Right lobe of liver (tissue), 6 donors: ENCODE measurements around the gene SYNGR2. TPM values are rescaled to one million over a fixed set of nuclear protein-coding genes. Genes with fewer than 3 reads are reported as not detected.

Source experiments
- ATAC-seq, 4 donors: fragments of 200-7000 bp; cut with Tn5 transposase; one replicate each; pipeline ENCODE4 v1.9.1; 2020; ENCODE audit warnings: mild to moderate bottlenecking in 4 of 4, moderate library complexity in 4 of 4
- DNase-seq, 3 donors: peaks; one replicate each; pipeline ENCODE4 v3.0.0-alpha.2; 2020
- H3K27ac ChIP-seq, 3 donors: fragments of 200-600 bp; one replicate each; pipeline ENCODE4 v1.8.0; 2022
- H3K27me3 ChIP-seq, 2 donors: fragments of 200-600 bp; one replicate each; pipeline ENCODE4 v1.8.0; 2022
- H3K36me3 ChIP-seq, 4 donors: fragments of 200-600 bp; sonication (generic) in 1 of 4; one replicate each; pipeline versions ENCODE4 v1.5.1 to v1.8.0; 2017 to 2022; ENCODE audit warnings: control low read depth in 1 of 4
- H3K4me1 ChIP-seq, 4 donors: fragments of 200-600 bp; sonication (generic) in 1 of 4; one replicate each; pipeline versions ENCODE4 v1.5.1 to v1.8.0; 2017 to 2022; ENCODE audit warnings: control low read depth in 1 of 4
- H3K4me3 ChIP-seq, 3 donors: fragments of 200-600 bp; one replicate each; pipeline ENCODE4 v1.8.0; 2022
- H3K9me3 ChIP-seq, 4 donors: fragments of 200-600 bp; sonication (generic) in 1 of 4; one replicate each; pipeline versions ENCODE4 v1.5.1 to v1.8.0; 2017 to 2022; ENCODE audit warnings: control low read depth in 1 of 4
- CTCF ChIP-seq, 4 donors: fragments of 200-600 bp in 3 of 4; fragments of 450-650 bp in 1 of 4; IDR thresholded peaks; one replicate each; pipeline versions ENCODE4 v1.5.1 to v1.8.0; 2016 to 2022; ENCODE audit warnings: antibody characterized with exemption in 4 of 4, mild to moderate bottlenecking in 2 of 4
- POLR2A ChIP-seq: fragments of 450-650 bp; IDR thresholded peaks from one replicate; pipeline ENCODE4 v1.6.1; 2017; ENCODE audit warnings: antibody characterized with exemption, mild to moderate bottlenecking
- WGBS: methylation state at CpG from one replicate; pipeline ENCODE4 v1.1.6; 2018; ENCODE audit warnings: low coverage, low lambda C conversion rate; ENCODE audit not compliant: insufficient coverage; ENCODE audit errors: missing lambda C conversion rate; 5-methylcytosine and 5-hydroxymethylcytosine counted together
- intact Hi-C, 2 donors: fragments of 100-400 bp; cut with DNase I; formaldehyde crosslinking; loops; one replicate each; pipeline versions ENCODE4 v1.11.2 to v1.14.1; 2022
- total RNA-seq, 6 experiments: library from RNA; depleted of rRNA in 2 of 6; stranded (reverse); fragments of >200 nt in 2 of 6; fragmentation: NEBNext Ultra II Directional in 3 of 6; extraction: Animal tissue kit (Norgen Biotek cat#: 25700) in 3 of 6; gene quantifications; one replicate each; pipeline versions ENCODE4 v1.1.0 to v1.2.4, GENCODE V29; 2016 to 2023
- donor health status: DM: no; HTN: yes; CAD: no.
- donor health status: DM: no; HTN: no; CAD: no.
- donor health status: DM: no; HTN: no; CAD: no.
- donor health status: DM: no; HTN: yes; CAD: no.
- donor health status: DM: no; HTN: yes; CAD: no.

SYNGR2 gene
- total RNA-seq, 6 experiments from 2014 or later, result 43.3 to 55.8 (median 50.4) TPM

GRCh38 chr17:78163881-78164747 lies 4.3 kb upstream of the SYNGR2 start:
- no peaks in the 10 kb centered on the region for H3K4me1 ChIP-seq
- ATAC-seq, result no peak
- no peak for TF ChIP-seq CTCF (IDR thresholded peaks at IDR 0.05)
- no peak for TF ChIP-seq POLR2A
- no peaks in the 10 kb centered on the region for H3K36me3 ChIP-seq
- intact Hi-C loops, result no loop called here
- no peak overlapping the region for H3K4me3 ChIP-seq
- no peaks in the 10 kb centered on the region for H3K9me3 ChIP-seq
- DNase-seq, result peak in 2 of 3 donors; percentile 58 to 62
- H3K27me3 ChIP-seq, result no peaks in the 10 kb centered on the region
- 79% methylated on average over 3 of the region's 22 CpGs for WGBS
- H3K27ac ChIP-seq, result no peak overlapping the region

GRCh38 chr17:78164748-78165607 lies 3.4 kb upstream of the SYNGR2 start:
- Histone ChIP-seq H3K4me3 (no peak overlapping the region), H3K4me1 (peaks cover 0 to 7% (median 0%) of the 10 kb centered on the region in 4 donors), H3K9me3 (no peaks in the 10 kb centered on the region), H3K36me3 (no peaks in the 10 kb centered on the region), H3K27me3 (no peaks in the 10 kb centered on the region), H3K27ac (no peak overlapping the region)
- WGBS, result 76% methylated on average over 6 of the region's 16 CpGs
- intact Hi-C loops, result loop anchor here in 1 of 2 donors (5.0 kb wide), 1 partner anchor 53 kb away; no protein-coding TSS in a partner anchor
- TF ChIP-seq POLR2A (no peak), CTCF (IDR thresholded peaks at IDR 0.05) (no peak)
- DNase-seq, result no peak
- no peak for ATAC-seq

GRCh38 chr17:78166416-78166815 lies 2.0 kb upstream of the SYNGR2 start:
- TF ChIP-seq POLR2A (no peak), CTCF (IDR thresholded peaks at IDR 0.05) (no peak)
- 62% methylated on average over 3 of the region's 6 CpGs for WGBS
- Histone ChIP-seq H3K9me3 (no peaks in the 10 kb centered on the region), H3K4me3 (no peak overlapping the region), H3K4me1 (peaks cover 0 to 7% (median 0%) of the 10 kb centered on the region in 4 donors), H3K27me3 (no peaks in the 10 kb centered on the region), H3K36me3 (peaks cover 0 to 1% (median 0%) of the 10 kb centered on the region in 4 donors), H3K27ac (no peak overlapping the region)
- intact Hi-C loops, result loop anchor here in 1 of 2 donors (5.0 kb wide), 1 partner anchor 54 kb away; no protein-coding TSS in a partner anchor
- DNase-seq (no peak), ATAC-seq (no peak)

- peak; percentile 74 to 81 (median 75) for DNase-seq
- Histone ChIP-seq H3K9me3 (no peaks in the 10 kb centered on the region), H3K27ac (peak overlapping the region in 2 of 3 donors; percentile 57 to 67), H3K36me3 (peaks cover 0 to 9% (median 4%) of the 10 kb centered on the region in 4 donors), H3K27me3 (no peaks in the 10 kb centered on the region), H3K4me1 (peaks cover 0 to 13% (median under 1%) of the 10 kb centered on the region in 4 donors), H3K4me3 (peak overlapping the region; percentile 38 to 79 (median 66))
- TF ChIP-seq CTCF (IDR thresholded peaks at IDR 0.05) (no peak), POLR2A (no peak)
- intact Hi-C loops, result loop anchor here in 1 of 2 donors (5.0 kb wide), 1 partner anchor 57 kb away; no protein-coding TSS in a partner anchor
- 20% methylated on average over 3 of the region's 38 CpGs for WGBS
- ATAC-seq, result peak; percentile 42 to 60 (median 56)
These were observed 767 bp downstream of the SYNGR2 start for GRCh38 chr17:78168903-78169793.
